Astrocyte (in vitro differentiated cells and primary cell): ENCODE results near the gene DYNLT4.

ENCODE experiments used
- EZH2 ChIP-seq: IDR thresholded peaks from 2 replicates; pipeline ENCODE4 v1.6.1; 2012; ENCODE audit warnings: mild to moderate bottlenecking, low read length, inconsistent platforms; ENCODE audit not compliant: insufficient read depth
- TF ChIP-seq, protein P1 (sequence below): IDR thresholded peaks from 2 replicates; pipeline ENCODE4 v1.5.1; 2011; ENCODE audit warnings: low read depth, mild to moderate bottlenecking, inconsistent platforms, low read length, moderate library complexity; ENCODE audit not compliant: insufficient read depth

- TF ChIP-seq, protein P1, sequence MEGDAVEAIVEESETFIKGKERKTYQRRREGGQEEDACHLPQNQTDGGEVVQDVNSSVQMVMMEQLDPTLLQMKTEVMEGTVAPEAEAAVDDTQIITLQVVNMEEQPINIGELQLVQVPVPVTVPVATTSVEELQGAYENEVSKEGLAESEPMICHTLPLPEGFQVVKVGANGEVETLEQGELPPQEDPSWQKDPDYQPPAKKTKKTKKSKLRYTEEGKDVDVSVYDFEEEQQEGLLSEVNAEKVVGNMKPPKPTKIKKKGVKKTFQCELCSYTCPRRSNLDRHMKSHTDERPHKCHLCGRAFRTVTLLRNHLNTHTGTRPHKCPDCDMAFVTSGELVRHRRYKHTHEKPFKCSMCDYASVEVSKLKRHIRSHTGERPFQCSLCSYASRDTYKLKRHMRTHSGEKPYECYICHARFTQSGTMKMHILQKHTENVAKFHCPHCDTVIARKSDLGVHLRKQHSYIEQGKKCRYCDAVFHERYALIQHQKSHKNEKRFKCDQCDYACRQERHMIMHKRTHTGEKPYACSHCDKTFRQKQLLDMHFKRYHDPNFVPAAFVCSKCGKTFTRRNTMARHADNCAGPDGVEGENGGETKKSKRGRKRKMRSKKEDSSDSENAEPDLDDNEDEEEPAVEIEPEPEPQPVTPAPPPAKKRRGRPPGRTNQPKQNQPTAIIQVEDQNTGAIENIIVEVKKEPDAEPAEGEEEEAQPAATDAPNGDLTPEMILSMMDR = no peak
- TF ChIP-seq EZH2 = no peak
Measured at GRCh38 chr1:44828841-44829440, 21.8 kb upstream of the DYNLT4 start.
